ENCODE measurements around the gene BTNL8. TPM values are rescaled to one million over a fixed set of nuclear protein-coding genes. Genes with fewer than 3 reads are reported as not detected.

Gene BTNL8
- total RNA-seq, 1 donor from 2014 or later = 0.25 TPM

GRCh38 chr5:180938294-180938693, 39.3 kb downstream of the BTNL8 start:
- Mint-ChIP-seq H3K4me1 (ENCODE audit: low read depth) (no peaks in the 10 kb centered on the region), H3K36me3 (ENCODE audit: low read depth) (no peaks in the 10 kb centered on the region), H3K27ac (no peak overlapping the region), H3K27me3 (ENCODE audit: low read depth) (peaks cover 8% of the 10 kb centered on the region), H3K4me3 (ENCODE audit: low read depth) (no peak overlapping the region), H3K9me3 (peaks cover 4% of the 10 kb centered on the region)
- intact Hi-C loops (cut with micrococcal nuclease) = no loop called here
- no peak for DNase-seq (ENCODE audit: low spot score)

- no peak for DNase-seq (ENCODE audit: low spot score)
- intact Hi-C loops (cut with micrococcal nuclease) = no loop called here
- peaks cover 2% of the 10 kb centered on the region for H3K4me1 Mint-ChIP-seq (ENCODE audit: low read depth)
- no peaks in the 10 kb centered on the region for H3K36me3 Mint-ChIP-seq (ENCODE audit: low read depth)
- no peak overlapping the region for H3K27ac Mint-ChIP-seq
- H3K27me3 Mint-ChIP-seq (ENCODE audit: low read depth) = peaks cover 2% of the 10 kb centered on the region
- H3K9me3 Mint-ChIP-seq = no peaks in the 10 kb centered on the region
- H3K4me3 Mint-ChIP-seq (ENCODE audit: low read depth) = no peak overlapping the region
These were observed 51.5 kb downstream of the BTNL8 start for GRCh38 chr5:180950291-180950949.

DNA sequence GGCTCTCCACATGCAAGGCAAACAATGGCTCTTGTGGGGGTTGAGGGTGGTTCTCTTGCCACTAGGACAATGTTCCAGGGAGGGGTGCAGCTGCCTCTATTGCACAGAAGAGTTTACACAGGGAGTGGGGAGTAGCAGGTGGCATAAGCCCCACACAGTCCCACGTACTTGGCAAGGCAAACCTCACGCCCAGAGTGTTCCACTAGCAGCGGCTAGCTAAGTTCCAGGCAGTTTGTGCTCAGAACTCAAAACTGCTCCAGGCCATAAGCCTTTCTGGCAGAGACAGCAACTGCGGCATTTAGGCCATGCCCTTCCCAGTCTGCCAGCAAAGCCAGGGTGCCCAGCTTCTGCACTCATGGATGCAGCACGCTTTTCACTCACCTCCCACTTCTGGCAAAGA, 60.7 kb downstream of the BTNL8 start:
- Mint-ChIP-seq H3K27ac (no peak overlapping the region), H3K4me1 (ENCODE audit: low read depth) (peaks cover 12% of the 10 kb centered on the region), H3K36me3 (ENCODE audit: low read depth) (no peaks in the 10 kb centered on the region), H3K27me3 (ENCODE audit: low read depth) (peaks cover 4% of the 10 kb centered on the region), H3K4me3 (ENCODE audit: low read depth) (no peak overlapping the region), H3K9me3 (no peaks in the 10 kb centered on the region)
- intact Hi-C loops (cut with micrococcal nuclease) = no loop called here
- DNase-seq (ENCODE audit: low spot score) = no peak

DNA sequence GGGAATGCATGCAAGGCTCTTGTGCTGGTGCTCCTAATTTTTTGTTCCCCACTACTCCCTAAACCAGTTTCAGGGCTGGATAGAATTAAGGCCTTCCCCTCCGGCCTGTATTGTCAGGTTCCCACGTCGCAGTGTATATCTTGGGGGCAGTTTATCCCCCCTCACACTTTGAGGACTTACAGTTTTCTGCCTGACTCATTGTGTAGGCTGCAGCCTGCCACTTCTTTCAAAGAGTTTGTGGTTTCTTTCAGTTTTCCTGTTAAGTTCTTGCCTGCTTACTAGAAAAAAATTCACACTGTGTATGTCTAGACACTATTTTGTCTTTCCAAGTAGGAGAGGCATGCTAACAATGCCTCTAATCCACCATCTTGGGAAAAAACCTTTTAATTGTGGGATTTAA, 61.2 kb downstream of the BTNL8 start:
- Mint-ChIP-seq H3K27me3 (ENCODE audit: low read depth) (peaks cover 4% of the 10 kb centered on the region), H3K36me3 (ENCODE audit: low read depth) (no peaks in the 10 kb centered on the region), H3K27ac (no peak overlapping the region), H3K9me3 (no peaks in the 10 kb centered on the region), H3K4me1 (ENCODE audit: low read depth) (peaks cover 11% of the 10 kb centered on the region), H3K4me3 (ENCODE audit: low read depth) (no peak overlapping the region)
- intact Hi-C loops (cut with micrococcal nuclease) = no loop called here
- DNase-seq (ENCODE audit: low spot score) = no peak

DNA sequence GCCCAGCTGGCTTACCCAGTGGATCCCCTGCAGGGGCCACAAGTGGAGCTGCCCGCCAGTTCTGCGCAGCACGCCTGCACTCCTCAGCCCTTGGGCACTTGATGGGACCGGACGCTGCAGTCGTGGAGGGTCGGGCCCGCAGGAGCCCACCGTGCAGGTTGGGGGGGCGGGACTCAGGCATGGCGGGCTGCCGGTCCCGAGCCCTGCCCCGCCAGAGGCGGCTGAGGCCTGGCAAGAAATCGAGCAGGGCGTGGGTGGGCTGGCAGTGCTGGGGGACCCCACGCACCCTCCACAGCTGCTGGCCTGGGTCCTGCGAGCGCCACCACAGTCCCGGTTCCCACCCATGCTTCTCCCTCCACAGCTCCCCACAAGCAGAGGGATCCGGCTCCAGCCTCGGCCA, 70.4 kb downstream of the BTNL8 start:
- H3K4me3 Mint-ChIP-seq (ENCODE audit: low read depth) = no peak overlapping the region
- H3K4me1 Mint-ChIP-seq (ENCODE audit: low read depth) = no peaks in the 10 kb centered on the region
- intact Hi-C loops (cut with micrococcal nuclease) = no loop called here
- no peak for DNase-seq (ENCODE audit: low spot score)
- H3K27me3 Mint-ChIP-seq (ENCODE audit: low read depth) = no peaks in the 10 kb centered on the region
- no peaks in the 10 kb centered on the region for H3K9me3 Mint-ChIP-seq
- no peaks in the 10 kb centered on the region for H3K36me3 Mint-ChIP-seq (ENCODE audit: low read depth)
- H3K27ac Mint-ChIP-seq = no peak overlapping the region

DNA sequence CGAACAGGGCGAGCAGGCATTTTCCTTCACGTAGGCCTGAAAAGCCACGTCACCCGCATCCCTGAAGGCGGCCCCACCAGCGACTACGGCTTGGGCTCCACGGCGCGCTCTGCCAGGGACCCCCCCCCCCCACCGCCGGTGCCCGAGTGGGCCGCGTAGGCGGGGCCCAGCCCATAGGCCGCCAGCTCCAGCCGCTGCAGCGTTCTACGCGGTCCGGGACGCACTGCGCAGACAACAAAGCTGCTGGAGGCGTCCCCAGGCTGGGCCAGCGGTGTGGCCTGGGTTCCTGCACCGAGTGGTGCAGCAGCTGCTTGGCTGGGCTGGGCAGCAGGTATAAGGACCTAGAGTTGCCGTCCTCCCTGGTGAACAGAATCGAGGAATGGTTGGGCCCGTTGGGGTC, 71.4 kb downstream of the BTNL8 start:
- Mint-ChIP-seq H3K9me3 (no peaks in the 10 kb centered on the region), H3K4me3 (ENCODE audit: low read depth) (no peak overlapping the region), H3K27ac (no peak overlapping the region), H3K36me3 (ENCODE audit: low read depth) (no peaks in the 10 kb centered on the region), H3K4me1 (ENCODE audit: low read depth) (no peaks in the 10 kb centered on the region), H3K27me3 (ENCODE audit: low read depth) (no peaks in the 10 kb centered on the region)
- intact Hi-C loops (cut with micrococcal nuclease) = no loop called here
- DNase-seq (ENCODE audit: low spot score) = no peak

- Mint-ChIP-seq H3K4me1 (ENCODE audit: low read depth) (no peaks in the 10 kb centered on the region), H3K27me3 (ENCODE audit: low read depth) (no peaks in the 10 kb centered on the region), H3K36me3 (ENCODE audit: low read depth) (no peaks in the 10 kb centered on the region), H3K9me3 (no peaks in the 10 kb centered on the region), H3K4me3 (ENCODE audit: low read depth) (no peak overlapping the region), H3K27ac (no peak overlapping the region)
- DNase-seq (ENCODE audit: low spot score) = no peak
- intact Hi-C loops (cut with micrococcal nuclease) = no loop called here
These were observed 71.9 kb downstream of the BTNL8 start for GRCh38 chr5:180970875-180971274.

- no peaks in the 10 kb centered on the region for H3K36me3 Mint-ChIP-seq (ENCODE audit: low read depth)
- H3K27ac Mint-ChIP-seq = no peak overlapping the region
- DNase-seq (ENCODE audit: low spot score) = no peak
- H3K27me3 Mint-ChIP-seq (ENCODE audit: low read depth) = no peaks in the 10 kb centered on the region
- no peaks in the 10 kb centered on the region for H3K9me3 Mint-ChIP-seq
- no peak overlapping the region for H3K4me3 Mint-ChIP-seq (ENCODE audit: low read depth)
- no peaks in the 10 kb centered on the region for H3K4me1 Mint-ChIP-seq (ENCODE audit: low read depth)
- intact Hi-C loops (cut with micrococcal nuclease) = no loop called here
These were observed 75.8 kb downstream of the BTNL8 start for GRCh38 chr5:180974612-180975315.

DNA sequence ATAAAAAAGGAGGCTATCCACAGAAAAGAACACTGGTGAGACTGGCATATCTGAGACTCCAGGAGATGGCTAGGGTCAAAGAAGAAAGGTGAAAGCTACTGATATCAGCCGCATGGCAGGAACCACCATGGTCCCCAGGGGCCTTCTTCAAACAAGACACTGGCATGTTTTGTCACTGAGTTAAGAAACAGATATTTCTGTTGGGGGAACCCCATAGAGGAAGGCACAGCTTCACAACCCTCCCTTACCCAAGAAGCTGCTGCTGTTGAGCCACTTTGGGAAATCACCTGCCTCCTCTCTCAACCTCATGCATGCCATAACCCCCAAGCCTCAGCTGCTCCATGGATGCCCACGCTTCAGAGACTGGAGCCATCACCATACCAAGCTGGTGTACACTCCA, 76.4 kb downstream of the BTNL8 start:
- intact Hi-C loops (cut with micrococcal nuclease) = no loop called here
- no peaks in the 10 kb centered on the region for H3K36me3 Mint-ChIP-seq (ENCODE audit: low read depth)
- H3K9me3 Mint-ChIP-seq = no peaks in the 10 kb centered on the region
- H3K27me3 Mint-ChIP-seq (ENCODE audit: low read depth) = no peaks in the 10 kb centered on the region
- no peaks in the 10 kb centered on the region for H3K4me1 Mint-ChIP-seq (ENCODE audit: low read depth)
- no peak for DNase-seq (ENCODE audit: low spot score)
- H3K27ac Mint-ChIP-seq = no peak overlapping the region
- no peak overlapping the region for H3K4me3 Mint-ChIP-seq (ENCODE audit: low read depth)

DNA sequence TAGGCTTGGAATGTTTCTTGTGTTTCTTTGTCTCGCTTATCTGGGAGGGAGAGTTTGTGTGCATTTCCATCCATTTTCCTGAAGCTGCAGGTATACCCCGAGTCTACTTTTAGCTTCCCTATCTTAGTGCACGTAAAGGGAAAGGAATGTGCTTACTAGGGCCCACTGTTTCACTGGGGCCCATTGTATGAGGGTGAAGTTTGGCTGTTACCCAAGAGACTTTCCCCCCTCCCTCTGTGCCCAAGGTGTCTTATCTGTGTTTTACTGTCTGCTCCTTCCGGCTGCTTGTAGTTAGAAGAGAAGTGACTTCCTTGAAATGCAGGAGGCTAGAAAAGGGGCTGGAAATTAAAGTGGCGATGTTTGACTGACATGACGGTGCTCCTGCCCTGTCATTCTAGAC, 77.6 kb downstream of the BTNL8 start:
- Mint-ChIP-seq H3K4me1 (ENCODE audit: low read depth) (no peaks in the 10 kb centered on the region), H3K36me3 (ENCODE audit: low read depth) (no peaks in the 10 kb centered on the region), H3K27ac (no peak overlapping the region), H3K4me3 (ENCODE audit: low read depth) (no peak overlapping the region), H3K9me3 (no peaks in the 10 kb centered on the region), H3K27me3 (ENCODE audit: low read depth) (no peaks in the 10 kb centered on the region)
- DNase-seq (ENCODE audit: low spot score) = no peak
- intact Hi-C loops (cut with micrococcal nuclease) = no loop called here

- Mint-ChIP-seq H3K36me3 (ENCODE audit: low read depth) (no peaks in the 10 kb centered on the region), H3K4me1 (ENCODE audit: low read depth) (no peaks in the 10 kb centered on the region), H3K4me3 (ENCODE audit: low read depth) (no peak overlapping the region), H3K27me3 (ENCODE audit: low read depth) (peaks cover 2% of the 10 kb centered on the region), H3K27ac (no peak overlapping the region), H3K9me3 (no peaks in the 10 kb centered on the region)
- intact Hi-C loops (cut with micrococcal nuclease) = no loop called here
- DNase-seq (ENCODE audit: low spot score) = no peak
These were observed 78.9 kb downstream of the BTNL8 start for GRCh38 chr5:180977852-180978251.

- no peaks in the 10 kb centered on the region for H3K4me1 Mint-ChIP-seq (ENCODE audit: low read depth)
- no peak overlapping the region for H3K27ac Mint-ChIP-seq
- no peaks in the 10 kb centered on the region for H3K36me3 Mint-ChIP-seq (ENCODE audit: low read depth)
- no peak for DNase-seq (ENCODE audit: low spot score)
- no peak overlapping the region for H3K4me3 Mint-ChIP-seq (ENCODE audit: low read depth)
- H3K9me3 Mint-ChIP-seq = no peaks in the 10 kb centered on the region
- peaks cover 2% of the 10 kb centered on the region for H3K27me3 Mint-ChIP-seq (ENCODE audit: low read depth)
- intact Hi-C loops (cut with micrococcal nuclease) = no loop called here
These were observed 83.2 kb downstream of the BTNL8 start for GRCh38 chr5:180982008-180982741.

GRCh38 chr5:180988016-180988415, 89.1 kb downstream of the BTNL8 start:
- DNase-seq (ENCODE audit: low spot score) = no peak
- H3K27ac Mint-ChIP-seq = no peak overlapping the region
- H3K4me1 Mint-ChIP-seq (ENCODE audit: low read depth) = no peaks in the 10 kb centered on the region
- intact Hi-C loops (cut with micrococcal nuclease) = no loop called here
- H3K9me3 Mint-ChIP-seq = no peaks in the 10 kb centered on the region
- no peaks in the 10 kb centered on the region for H3K27me3 Mint-ChIP-seq (ENCODE audit: low read depth)
- H3K36me3 Mint-ChIP-seq (ENCODE audit: low read depth) = no peaks in the 10 kb centered on the region
- H3K4me3 Mint-ChIP-seq (ENCODE audit: low read depth) = no peak overlapping the region
